Endothelial cell of umbilical vein (primary cell): ENCODE measurements around the gene DAZL. TPM values are rescaled to one million over a fixed set of nuclear protein-coding genes. Genes with fewer than 3 reads are reported as not detected.
A peak's percentile ranks its signal among the peaks of the same experiment; 100 is the strongest.

ENCODE experiments used
- BruUV-seq: library from RNA; stranded (reverse); fragments of 400-500 nt; replicated peaks from 2 replicates; lab custom pipeline; 2021; lab: Mats Ljungman, UMichigan
- CTCF ChIA-PET: fragments of 300-600, 350-600 bp; sonication (Branson Sonifier 250); formaldehyde crosslinking; loops from one replicate; lab custom pipeline; 2021; ENCODE audit warnings: antibody characterized with exemption, inconsistent platforms; lab: Charles Lee
- POLR2A ChIA-PET: fragments of 300-600, 350-600 bp; sonication (Branson Sonifier 250); formaldehyde crosslinking; loops from one replicate; lab custom pipeline; 2021; ENCODE audit warnings: antibody characterized with exemption, inconsistent platforms; lab: Charles Lee
- DNase-seq: peaks from one replicate; pipeline ENCODE4 v3.0.0-alpha.2; 2011; ENCODE audit warnings: low read depth, low spot score
- FAIRE-seq: peaks from 2 replicates; lab custom pipeline; 2011; peaks lifted over from hg19 to GRCh38; lab: Jason Lieb, UNC
- H2AFZ ChIP-seq: 2 replicates; pipeline ENCODE4 v1.6.0; 2012; ENCODE audit warnings: low read depth, low read length, control low read depth, inconsistent platforms
- H3K27ac ChIP-seq: 2 replicates; pipeline ENCODE4 v1.5.1; 2011; ENCODE audit warnings: low read depth, mild to moderate bottlenecking, control low read depth, low read length, moderate library complexity; ENCODE audit not compliant: insufficient read depth
- H3K27me3 ChIP-seq, 2 experiments: 2 replicates each; pipeline versions ENCODE4 v1.6.0 to v1.6.1; 2011; ENCODE audit warnings: low read length in 2 of 2, mixed read lengths in 1 of 2; ENCODE audit not compliant: control insufficient read depth in 2 of 2, insufficient read depth in 2 of 2
- H3K36me3 ChIP-seq, 2 experiments: 2 replicates in 1 of 2; 3 replicates in 1 of 2; pipeline ENCODE4 v1.5.1; 2011; ENCODE audit warnings: low read length in 2 of 2, mild to moderate bottlenecking in 1 of 2, moderate library complexity in 1 of 2; ENCODE audit not compliant: control insufficient read depth in 2 of 2, insufficient read depth in 2 of 2; ENCODE audit errors: extremely low read depth in 1 of 2
- H3K4me1 ChIP-seq: 3 replicates; pipeline ENCODE4 v1.5.1; 2011; ENCODE audit warnings: mild to moderate bottlenecking, low read length; ENCODE audit not compliant: control insufficient read depth, insufficient read depth; ENCODE audit errors: extremely low read depth
- H3K4me2 ChIP-seq: 2 replicates; pipeline ENCODE4 v1.6.1; 2011; ENCODE audit warnings: low read length, control low read depth, mixed read lengths; ENCODE audit not compliant: insufficient read depth
- H3K4me3 ChIP-seq, 3 experiments: fragments of 200-600 bp in 1 of 3; sonication (generic), shearing (Covaris generic) in 1 of 3; replicated peaks in 1 of 3; 2 replicates each; pipeline ENCODE4 v1.5.1; 2011 to 2016; ENCODE audit warnings: control low read depth in 3 of 3, low read length in 3 of 3, mild to moderate bottlenecking in 2 of 3, inconsistent platforms in 1 of 3, low read depth in 1 of 3, moderate library complexity in 1 of 3; ENCODE audit not compliant: insufficient read depth in 1 of 3
- H3K79me2 ChIP-seq: 2 replicates; pipeline ENCODE4 v1.6.0; 2012; ENCODE audit warnings: low read length, inconsistent platforms; ENCODE audit not compliant: control insufficient read depth, insufficient read depth
- H3K9ac ChIP-seq: replicated peaks from 2 replicates; pipeline ENCODE3; 2011; ENCODE audit warnings: low read length, control low read depth; ENCODE audit not compliant: insufficient read depth; ENCODE audit errors: extremely low read depth
- H3K9me1 ChIP-seq: replicated peaks from 3 replicates; pipeline ENCODE4 v1.6.0; 2011; ENCODE audit warnings: mild to moderate bottlenecking, low read length; ENCODE audit not compliant: control insufficient read depth, insufficient read depth; ENCODE audit errors: extremely low read depth
- H3K9me3 ChIP-seq: replicated peaks from 2 replicates; pipeline ENCODE4 v1.5.1; 2012; ENCODE audit warnings: low read length, inconsistent platforms; ENCODE audit not compliant: control insufficient read depth, insufficient read depth
- H4K20me1 ChIP-seq: replicated peaks from 2 replicates; pipeline ENCODE3; 2011; ENCODE audit warnings: mild to moderate bottlenecking, low read length; ENCODE audit not compliant: control insufficient read depth, insufficient read depth; ENCODE audit errors: extremely low read depth
- CTCF ChIP-seq, 2 donors: IDR thresholded peaks; 1 replicate in 1 of 2; 2 replicates in 1 of 2; pipeline ENCODE4 v1.5.1; 2011; ENCODE audit warnings: low read length in 2 of 2, mild to moderate bottlenecking in 2 of 2, moderate library complexity in 2 of 2, control low read depth in 1 of 2, inconsistent platforms in 1 of 2, low read depth in 1 of 2; ENCODE audit not compliant: insufficient read depth in 1 of 2; ENCODE audit errors: extremely low read depth in 1 of 2
- FOS ChIP-seq: IDR thresholded peaks from 2 replicates; pipeline ENCODE4 v1.6.1; 2011; ENCODE audit warnings: mild to moderate bottlenecking, low read length, moderate library complexity, borderline replicate concordance; ENCODE audit not compliant: insufficient read depth
- POLR2A ChIP-seq: IDR thresholded peaks from 2 replicates; pipeline ENCODE4 v1.6.1; 2012; ENCODE audit warnings: low read depth, mild to moderate bottlenecking, control low read depth, low read length
- dilution Hi-C: fragments of 300-500 bp; cut with MboI; formaldehyde crosslinking; loops from one replicate; pipeline ENCODE4 v1.15.0; 2019; ENCODE audit warnings: low sequenced_read_pairs; ENCODE audit not compliant: extremely low pct_ligation_motif_present
- intact Hi-C: fragments of 100-400 bp; cut with micrococcal nuclease; formaldehyde crosslinking; loops from one replicate; pipeline ENCODE4 v1.10.0; 2022
- polyA plus RNA-seq, 4 experiments: library from polyadenylated mRNA; depleted of rRNA in 3 of 4; stranded (reverse) in 3 of 4; unstranded in 1 of 4; fragments of >200 nt; gene quantifications; 2 replicates each; pipeline versions ENCODE4 v1.2.1 to v1.2.3, GENCODE V29; 2011 to 2012; ENCODE audit warnings: missing spikeins in 1 of 4
- total RNA-seq: library from RNA; stranded (reverse); gene quantifications from 2 replicates; pipeline ENCODE4 v1.2.3, GENCODE V29; 2021

Gene DAZL
- total and polyA plus RNA-seq, 2 donors (not counting 3 experiments of a cell fraction or from before 2014, with no cell fraction given), result not detected

GRCh38 chr3:16600780-16601536 lies 4.3 kb downstream of the DAZL start:
- no peaks in the 10 kb centered on the region for H4K20me1 ChIP-seq
- DNase-seq (peak; percentile 80), FAIRE-seq (peak; percentile 82)
- H2AFZ ChIP-seq, result no peak overlapping the region
- intact Hi-C loops (loop anchor here (1.0 to 10.0 kb wide), 9 partner anchors 226 to 1240 kb away; no protein-coding TSS in a partner anchor), dilution Hi-C loops (no loop called here)
- BruUV-seq, result no TSS peak
- TF ChIP-seq POLR2A (no peak), CTCF (IDR thresholded peaks at IDR 0.05; ENCODE audit: extremely low read depth in 1 of 2, insufficient read depth in 1 of 2, low read depth in 1 of 2, low read length in 2 of 2) (peak; percentile 56 to 61)
- no peaks in the 10 kb centered on the region for H3K9me3 ChIP-seq
- ChIA-PET CTCF (interaction anchor here (1.0 to 4.5 kb wide), 21 partner anchors 10 to 1240 kb away, joined by 3 to 29 read pairs (median 4); no protein-coding TSS in a partner anchor), POLR2A (no interaction called here)
- H3K9ac ChIP-seq, result no peak overlapping the region
- H3K79me2 ChIP-seq, result no peaks in the 10 kb centered on the region
- no peaks in the 10 kb centered on the region for H3K9me1 ChIP-seq
- H3K27ac ChIP-seq, result no peak overlapping the region
- no peaks in the 10 kb centered on the region for H3K36me3 ChIP-seq
- H3K4me1 ChIP-seq, result no peaks in the 10 kb centered on the region
- peaks cover 0 to 6% of the 10 kb centered on the region in 2 experiments for H3K27me3 ChIP-seq
- H3K4me2 ChIP-seq, result no peak overlapping the region
- H3K4me3 ChIP-seq, result no peak overlapping the region

GRCh38 chr3:16599694-16600093 lies 5.5 kb downstream of the DAZL start:
- POLR2A ChIA-PET, result no interaction called here
- CTCF ChIA-PET, result interaction anchor here (0.6 to 4.5 kb wide), 10 partner anchors 11 to 1242 kb away, joined by 3 to 29 read pairs (median 4); no protein-coding TSS in a partner anchor

More at GRCh38 chr3:16599694-16600093, 5.5 kb downstream of the DAZL start:
- no peaks in the 10 kb centered on the region for H3K36me3 ChIP-seq
- DNase-seq (no peak), FAIRE-seq (no peak)
- no peak overlapping the region for H3K4me3 ChIP-seq
- H3K9me3 ChIP-seq, result no peaks in the 10 kb centered on the region
- no peak overlapping the region for H3K9ac ChIP-seq
- dilution Hi-C loops (no loop called here), intact Hi-C loops (loop anchor here (5.0 to 10.0 kb wide), 3 partner anchors 228 to 505 kb away; no protein-coding TSS in a partner anchor)
- BruUV-seq, result no TSS peak
- H3K27me3 ChIP-seq, result peaks cover 0 to 6% of the 10 kb centered on the region in 2 experiments
- no peaks in the 10 kb centered on the region for H4K20me1 ChIP-seq
- no peaks in the 10 kb centered on the region for H3K4me1 ChIP-seq
- H3K79me2 ChIP-seq, result no peaks in the 10 kb centered on the region
- no peak overlapping the region for H3K4me2 ChIP-seq
- no peak overlapping the region for H3K27ac ChIP-seq
- no peak for TF ChIP-seq FOS
- no peaks in the 10 kb centered on the region for H3K9me1 ChIP-seq
- H2AFZ ChIP-seq, result no peak overlapping the region
